Kidney tubule cell (primary cell): ENCODE data around the gene DBP.

Experiments used
- DNase-seq: peaks from one replicate; pipeline ENCODE4 v3.0.0-alpha.2; 2018; ENCODE audit warnings: low spot score

Gene DBP

DNA sequence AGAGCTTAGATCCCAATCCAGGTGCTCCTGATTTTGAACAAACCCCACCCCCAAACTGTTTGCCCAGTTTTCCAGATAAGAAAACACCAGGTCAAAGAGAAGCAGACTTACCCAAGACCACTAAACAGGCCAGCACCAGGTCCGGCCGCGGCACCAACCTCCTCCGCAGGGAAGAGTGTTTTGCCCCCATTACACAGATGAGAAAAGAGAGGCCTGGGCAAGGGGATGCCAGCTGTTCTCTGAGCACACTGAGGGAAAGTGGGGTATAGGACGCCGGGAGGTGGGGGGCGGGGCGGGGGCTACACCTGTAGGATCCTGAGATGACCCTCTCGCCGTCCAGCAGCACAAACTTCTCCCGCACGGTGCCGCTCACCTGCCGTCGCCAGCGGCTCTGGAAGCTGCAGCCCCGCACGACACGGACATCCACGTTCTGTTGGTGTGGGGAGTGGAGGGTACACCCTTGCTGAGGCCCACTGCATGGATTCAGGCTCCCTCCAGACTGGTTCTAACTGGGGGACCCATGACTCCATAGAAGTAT lies 27.5 kb downstream of the DBP start:
- no peak for DNase-seq

DNA sequence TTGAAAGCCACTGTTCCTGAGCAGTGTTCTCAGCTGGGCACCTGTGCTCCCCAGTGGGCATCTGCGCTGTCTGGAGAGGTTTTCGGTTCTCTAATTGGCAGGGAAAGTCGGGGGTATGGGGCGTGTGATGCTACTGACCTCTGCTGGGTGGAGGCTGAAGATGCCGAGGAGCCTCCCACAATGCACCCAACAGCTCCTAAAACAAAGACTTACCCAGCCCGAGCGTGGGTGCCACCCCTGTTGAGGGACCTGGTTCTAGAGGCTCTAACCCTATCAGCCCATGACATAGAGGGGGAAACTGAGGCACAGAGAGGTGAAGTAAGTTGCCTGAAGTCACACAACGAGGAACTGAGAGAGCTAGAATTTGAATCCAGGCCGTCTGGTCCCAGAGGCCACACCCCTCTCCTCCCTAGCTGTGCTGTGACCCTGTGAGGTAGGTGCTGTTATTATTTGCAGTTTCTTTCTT lies 28.3 kb downstream of the DBP start:
- no peak for DNase-seq

DNA sequence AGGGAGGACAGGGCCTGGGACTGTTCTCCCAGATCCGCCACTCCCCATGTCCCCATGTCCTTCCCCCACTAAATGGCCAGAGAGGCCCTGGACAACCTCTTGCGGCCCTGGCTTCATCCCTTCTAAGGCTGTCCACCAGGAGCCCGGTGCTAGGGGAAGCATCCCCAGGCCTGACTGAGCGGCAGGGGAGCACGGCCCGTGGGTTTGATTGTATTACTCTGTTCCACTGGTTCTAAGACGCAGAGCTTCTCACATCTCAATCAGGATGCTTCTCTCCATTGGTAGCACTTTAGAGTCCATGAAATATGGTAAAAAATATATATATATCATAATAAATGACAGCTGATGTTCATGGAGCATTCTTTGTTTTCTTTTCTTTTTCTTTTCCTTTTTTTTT lies 29.8 kb downstream of the DBP start:
- no peak for DNase-seq

DNA sequence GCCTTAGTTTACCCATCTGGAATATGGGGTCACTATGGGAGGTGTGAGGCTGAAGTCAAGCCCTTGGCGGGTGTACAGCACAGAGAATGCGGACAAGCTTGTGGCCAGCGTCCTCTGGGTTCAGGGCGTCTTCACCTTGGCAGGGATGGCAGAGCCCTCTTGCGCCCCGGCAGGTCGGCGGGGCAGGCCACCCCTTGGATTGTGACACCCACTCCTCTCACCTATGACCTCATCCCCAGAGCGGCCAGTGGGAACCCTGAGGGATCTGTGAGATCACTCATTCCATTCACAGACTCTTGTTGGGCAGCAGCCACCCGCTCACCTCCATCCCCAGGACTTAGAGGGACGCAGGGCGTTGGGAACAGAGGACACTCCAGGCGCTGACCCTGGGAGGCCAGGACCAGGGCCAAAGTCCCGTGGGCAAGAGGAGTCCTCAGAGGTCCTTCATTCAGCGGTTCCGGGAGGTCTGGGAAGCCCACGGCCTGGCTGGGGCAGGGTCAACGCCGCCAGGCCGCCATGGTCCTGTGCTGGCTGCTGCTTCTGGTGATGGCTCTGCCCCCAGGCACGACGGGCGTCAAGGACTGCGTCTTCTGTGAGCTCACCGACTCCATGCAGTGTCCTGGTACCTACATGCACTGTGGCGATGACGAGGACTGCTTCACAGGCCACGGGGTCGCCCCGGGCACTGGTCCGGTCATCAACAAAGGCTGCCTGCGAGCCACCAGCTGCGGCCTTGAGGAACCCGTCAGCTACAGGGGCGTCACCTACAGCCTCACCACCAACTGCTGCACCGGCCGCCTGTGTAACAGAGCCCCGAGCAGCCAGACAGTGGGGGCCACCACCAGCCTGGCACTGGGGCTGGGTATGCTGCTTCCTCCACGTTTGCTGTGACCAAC lies 30.5 kb downstream of the DBP start, which contains the start of gene SPACA4:
Gene SPACA4 (plus strand): TSS at position 280 of the 896 bp plus-strand sequence. CDS start 237 bp downstream, at position 517.
- DNase-seq, result no peak

DNA sequence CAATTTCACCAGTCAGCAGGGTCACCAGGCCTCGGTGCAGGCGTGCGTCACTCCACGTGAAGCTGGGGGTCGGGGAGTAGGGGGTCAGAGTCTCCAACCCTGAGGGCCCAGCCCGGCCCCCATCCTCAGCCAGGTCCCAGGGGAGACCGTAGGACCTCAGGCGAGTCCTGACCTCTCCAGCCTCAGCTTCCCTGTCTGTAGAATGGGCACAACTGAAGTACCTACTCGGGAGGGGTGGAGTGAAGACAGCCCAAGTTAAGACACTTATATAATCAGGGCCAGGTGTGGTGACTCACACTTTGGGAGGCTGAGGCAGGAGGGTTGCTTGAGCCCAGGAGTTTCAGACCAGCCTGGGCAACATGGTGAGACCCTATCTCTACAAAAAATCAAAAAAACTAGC lies 33.3 kb downstream of the DBP start:
- no peak for DNase-seq

DNA sequence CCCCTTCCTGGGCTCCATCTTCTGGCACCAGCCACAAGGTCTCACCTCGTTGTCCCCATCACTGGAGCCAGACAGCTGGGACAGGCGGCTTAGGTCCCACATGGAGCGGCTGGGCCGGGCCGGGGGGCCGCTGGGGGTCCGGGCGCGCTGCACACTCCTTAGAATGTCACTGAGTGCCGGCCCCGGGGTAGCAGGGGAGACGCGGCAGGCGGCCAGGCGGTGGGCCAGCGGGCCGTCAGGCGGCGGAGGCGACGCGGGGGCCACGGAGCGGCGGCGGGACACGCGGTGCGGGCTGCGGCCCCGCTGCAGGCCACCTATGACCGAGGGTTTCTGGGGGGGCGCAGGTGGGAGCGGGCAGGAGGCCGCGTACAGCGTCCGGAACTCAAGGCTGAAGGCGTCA lies 33.7 kb downstream of the DBP start:
- no peak for DNase-seq

DNA sequence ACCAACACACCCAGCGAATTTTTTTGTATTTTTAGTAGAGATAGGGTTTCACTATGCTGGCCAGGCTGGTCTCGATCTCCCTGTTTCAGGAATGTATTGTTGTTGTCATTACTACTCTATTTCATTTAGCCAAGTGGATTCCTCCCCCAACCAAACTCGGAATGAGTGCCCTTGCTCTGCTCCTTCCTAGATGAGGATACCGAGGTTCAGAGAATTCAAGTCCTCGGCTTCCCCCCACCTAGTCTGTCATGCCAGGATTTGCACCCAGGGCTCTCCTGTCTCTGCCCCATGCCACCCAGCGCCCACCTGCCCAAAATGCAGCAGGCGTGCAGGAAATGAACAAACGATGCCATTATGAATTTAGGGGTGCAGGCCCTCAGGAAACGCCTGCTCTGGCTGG lies 34.2 kb downstream of the DBP start:
- DNase-seq, result no peak

DNA sequence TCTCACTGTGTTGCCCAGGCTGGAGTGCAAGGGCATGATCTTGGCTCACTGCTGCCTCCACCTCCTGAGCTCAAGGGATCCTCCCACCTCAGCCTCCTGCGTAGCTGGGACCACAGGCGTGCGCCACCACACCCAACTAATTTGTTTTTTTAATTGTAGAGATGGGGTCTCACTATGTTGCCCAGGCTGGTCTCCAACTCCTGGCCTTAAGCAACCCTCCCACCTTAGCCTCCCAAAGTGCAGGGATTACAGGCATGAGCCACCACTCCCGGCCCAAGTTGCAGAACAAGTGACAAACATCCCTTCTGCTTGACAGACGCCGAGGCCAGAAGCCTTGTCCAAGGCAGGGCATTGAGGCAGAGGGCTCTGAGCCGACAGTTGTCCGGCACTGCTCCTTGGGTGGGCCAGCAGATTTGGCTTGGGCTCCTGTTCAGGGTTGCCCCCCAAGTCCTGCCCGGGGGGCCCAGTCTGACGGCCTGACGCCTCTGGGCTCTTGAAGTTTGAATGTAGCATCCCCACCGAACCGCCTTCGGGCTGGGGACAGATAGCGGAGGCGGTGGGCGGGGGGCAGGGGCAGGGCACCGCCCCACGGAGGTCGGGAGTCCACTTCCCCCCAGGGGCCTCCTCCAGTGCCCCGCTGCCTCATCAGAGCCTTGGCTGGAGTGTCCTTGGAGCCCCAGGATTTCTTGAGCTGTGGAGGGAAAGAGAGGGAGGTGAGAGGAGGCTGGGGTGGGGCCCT lies 36.3 kb downstream of the DBP start:
- no peak for DNase-seq

DNA sequence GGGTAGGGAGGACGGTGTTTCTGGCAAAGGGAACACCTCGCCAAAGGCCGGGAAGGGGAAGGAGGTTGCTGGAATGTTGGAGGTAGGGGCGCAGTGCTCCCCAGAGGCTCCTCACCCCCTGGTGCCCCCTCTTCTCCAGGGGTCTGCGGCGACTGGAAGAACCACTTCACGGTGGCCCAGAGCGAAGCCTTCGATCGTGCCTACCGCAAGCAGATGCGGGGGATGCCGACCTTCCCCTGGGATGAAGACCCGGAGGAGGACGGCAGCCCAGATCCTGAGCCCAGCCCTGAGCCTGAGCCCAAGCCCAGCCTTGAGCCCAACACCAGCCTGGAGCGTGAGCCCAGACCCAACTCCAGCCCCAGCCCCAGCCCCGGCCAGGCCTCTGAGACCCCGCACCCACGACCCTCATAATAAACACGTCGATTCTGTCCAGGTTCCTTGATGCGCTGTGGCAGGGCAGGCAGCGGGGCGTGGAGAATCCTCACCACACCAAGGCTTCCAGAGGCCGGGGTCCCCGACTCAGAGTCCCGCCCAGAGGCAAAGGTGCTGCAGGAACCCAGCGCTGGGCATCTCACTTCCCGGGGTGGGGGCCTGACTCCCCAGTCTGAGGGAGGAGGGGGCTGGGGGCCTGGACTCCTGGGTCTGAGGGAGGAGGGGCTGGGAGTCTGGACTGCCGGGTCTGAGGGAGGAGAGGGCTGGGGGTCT lies 38.0 kb downstream of the DBP start:
- DNase-seq, result no peak

DNA sequence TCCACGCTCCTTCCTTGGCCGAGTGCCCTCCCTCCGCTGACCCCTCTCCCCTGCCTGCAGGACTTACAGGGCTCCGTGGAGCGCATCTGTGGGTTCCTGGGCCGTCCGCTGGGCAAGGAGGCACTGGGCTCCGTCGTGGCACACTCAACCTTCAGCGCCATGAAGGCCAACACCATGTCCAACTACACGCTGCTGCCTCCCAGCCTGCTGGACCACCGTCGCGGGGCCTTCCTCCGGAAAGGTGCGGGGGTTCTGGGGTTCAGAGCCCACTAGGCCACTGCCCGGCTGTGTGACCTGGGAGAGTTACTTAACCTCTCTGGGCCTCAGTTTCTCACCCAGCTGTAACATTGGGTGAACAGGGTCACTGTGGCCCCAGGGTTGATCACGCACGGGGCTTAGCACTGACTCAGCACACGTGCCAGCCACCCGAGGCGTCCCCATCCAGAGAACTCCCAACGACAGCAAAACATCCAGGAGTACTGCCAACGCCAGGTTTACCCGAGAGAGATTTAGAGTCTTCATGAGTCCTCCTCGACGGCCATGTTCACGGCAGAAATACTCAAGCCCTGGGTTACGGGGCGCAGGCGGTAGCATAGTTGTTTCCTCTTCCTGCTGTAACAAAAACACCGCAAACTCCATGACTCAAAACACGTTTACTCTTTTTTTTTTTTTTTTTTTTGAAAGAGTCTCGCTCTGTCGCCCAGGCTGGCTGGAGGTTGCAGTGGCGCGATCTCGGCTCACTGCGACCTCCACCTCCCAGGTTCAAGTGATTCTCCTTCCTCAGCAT lies 40.3 kb downstream of the DBP start:
- DNase-seq, result peak; percentile 38

DNA sequence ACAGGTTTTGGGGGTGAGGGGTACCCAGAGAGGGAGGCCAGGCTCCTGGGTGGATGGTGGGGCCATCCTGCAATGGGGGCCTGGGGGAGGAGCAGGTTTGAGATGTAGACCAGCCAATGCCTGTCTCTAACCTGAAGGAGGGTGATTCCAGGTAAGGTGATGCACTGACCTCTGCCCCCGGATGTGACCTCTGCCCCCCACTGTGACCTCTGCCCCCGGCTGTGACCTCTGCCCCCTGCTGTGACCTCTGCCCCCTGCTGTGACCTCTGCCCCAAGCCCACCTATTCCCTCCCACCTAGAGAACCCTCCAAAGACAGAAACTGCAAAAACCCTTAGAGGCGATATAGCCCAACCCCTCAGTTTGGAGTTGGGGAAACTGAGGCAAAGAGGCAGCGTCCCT lies 40.9 kb downstream of the DBP start:
- DNase-seq, result no peak

DNA sequence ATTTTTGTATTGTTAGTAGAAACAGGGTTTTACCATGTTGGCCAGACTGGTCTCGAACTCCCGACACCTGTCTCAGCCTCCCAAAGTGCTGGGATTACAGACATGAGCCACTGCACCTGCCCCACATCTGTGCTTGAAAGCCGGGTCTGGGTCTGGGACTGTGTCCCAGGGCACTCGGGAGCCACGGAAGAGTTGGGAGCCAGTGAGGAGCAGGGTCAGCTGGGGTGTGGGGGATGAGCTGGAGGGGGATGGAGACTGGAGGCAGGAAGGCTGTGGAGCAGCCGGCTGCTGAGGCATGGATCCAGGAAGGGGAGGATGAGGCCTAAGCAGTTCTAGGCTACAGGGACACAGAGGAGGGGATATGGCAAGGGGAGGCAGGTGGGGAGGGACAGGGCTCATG lies 41.3 kb downstream of the DBP start:
- no peak for DNase-seq

DNA sequence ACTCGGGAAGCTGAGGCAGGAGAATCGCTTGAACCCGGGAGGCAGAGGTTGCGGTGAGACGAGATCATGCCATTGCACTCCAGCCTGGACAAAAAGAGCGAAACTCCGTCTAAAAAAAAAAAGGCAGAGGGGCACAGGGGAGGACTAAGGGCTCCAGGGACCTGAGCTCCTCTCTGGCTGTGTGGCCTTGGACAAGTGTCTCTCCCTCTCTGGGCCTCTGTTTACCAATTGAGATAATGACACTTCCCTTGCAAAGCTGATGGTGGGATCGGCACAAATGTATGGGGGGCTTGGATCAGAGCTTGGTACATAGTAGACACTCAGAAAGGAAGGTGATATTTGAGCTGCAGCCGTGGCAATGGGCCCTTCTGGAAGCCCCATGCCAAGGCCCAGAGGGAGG lies 42.0 kb downstream of the DBP start:
- no peak for DNase-seq

DNA sequence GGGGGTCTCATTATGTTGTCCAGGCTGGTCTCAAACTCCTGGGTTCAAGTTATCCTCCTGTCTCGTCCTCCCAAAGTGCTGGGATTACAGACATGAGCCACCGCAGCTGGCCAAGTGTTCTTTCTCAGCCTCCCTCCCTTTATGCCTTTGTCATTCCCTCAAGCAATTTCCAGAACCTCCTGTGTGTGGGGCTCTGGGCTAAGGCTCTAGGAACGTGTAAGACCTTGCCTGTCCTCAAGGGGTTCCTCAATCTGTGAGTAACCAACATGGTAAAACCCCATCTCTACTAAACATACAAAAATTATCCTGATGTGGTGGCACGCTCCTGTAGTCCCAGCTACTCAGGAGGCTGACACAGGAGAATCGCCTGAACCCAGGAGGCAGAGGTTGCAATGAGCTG lies 46.2 kb downstream of the DBP start:
- peak; percentile 23 for DNase-seq

DNA sequence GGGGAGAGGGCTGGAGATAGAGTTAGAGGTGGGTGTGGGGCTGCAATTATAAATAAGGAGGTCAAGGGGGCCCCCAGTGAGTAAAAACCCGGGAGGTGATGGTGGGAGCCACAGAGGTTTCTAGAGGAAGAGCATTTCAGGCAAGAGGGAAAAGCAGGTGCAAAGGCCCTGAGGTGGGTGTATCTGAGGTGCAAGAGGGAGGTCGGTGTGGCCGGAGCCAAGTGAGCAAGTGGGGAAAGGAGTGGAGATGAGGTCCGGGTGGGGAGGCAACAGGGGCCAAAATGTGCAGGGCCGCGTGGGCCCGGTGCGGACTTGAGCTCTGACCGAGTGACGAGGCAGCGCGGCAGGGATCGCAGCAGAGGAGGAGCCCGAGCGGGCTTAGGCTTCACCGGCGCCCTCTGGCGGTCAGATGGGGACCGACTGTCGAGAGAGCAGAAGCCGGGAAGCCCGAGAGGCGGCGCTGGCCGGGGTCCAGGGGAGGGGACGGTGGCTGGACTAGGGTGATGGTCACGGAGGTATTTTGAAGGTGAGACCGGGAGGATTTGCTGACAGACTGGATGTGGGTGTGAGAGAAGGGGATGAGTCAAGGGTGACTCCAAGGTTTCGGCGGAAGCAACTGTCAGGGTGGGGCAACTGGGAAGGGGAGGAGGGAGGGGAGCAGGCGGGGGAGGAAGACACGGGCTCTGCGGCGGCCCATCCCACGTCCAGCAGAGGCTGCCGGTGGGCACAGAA lies 48.3 kb downstream of the DBP start:
- peak; percentile 98 for DNase-seq

DNA sequence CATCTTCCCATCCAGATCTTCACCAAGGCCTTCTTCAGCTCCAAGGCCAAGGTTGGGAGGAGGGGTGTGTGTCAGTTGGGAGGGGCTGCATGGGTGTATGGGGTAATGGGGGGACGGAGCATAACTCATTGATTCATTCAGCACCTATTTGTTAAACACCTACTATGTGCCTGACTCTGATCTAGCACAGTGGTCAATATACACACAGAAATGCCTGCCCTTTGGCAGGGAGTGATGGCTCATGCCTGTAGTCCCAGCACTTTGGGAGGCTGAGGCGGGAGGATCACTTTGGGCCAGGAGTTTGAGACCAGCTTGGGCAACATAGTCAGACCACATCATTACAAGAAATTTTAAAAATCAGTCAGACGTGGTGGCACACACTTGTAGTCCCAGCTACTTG lies 49.8 kb downstream of the DBP start:
- no peak for DNase-seq

DNA sequence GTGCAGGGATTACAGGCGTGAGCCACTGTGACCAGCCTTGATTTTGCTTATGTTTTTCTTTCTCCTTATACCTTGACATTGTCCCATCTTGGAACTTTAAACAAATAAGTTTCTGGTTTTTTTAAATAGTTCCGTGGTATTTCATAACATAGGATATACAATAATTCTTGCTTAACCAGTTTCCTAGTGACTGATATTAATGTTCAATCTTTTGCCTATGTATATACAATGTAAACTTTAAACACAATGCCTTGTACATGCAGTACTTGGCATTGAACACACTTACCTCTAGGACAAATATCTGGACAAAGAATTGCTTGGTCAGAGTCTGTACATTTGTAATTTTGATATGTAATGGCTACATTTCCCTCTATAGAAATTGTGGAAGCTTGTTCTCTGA lies 55.0 kb downstream of the DBP start:
- no peak for DNase-seq
